CD14-positive monocyte (primary cell): Measurements from ENCODE around the gene NKAIN2. TPM values are rescaled to one million over a fixed set of nuclear protein-coding genes. Genes with fewer than 3 reads are reported as not detected.

Source experiments
- DNase-seq, 3 donors: peaks; one replicate each; pipeline ENCODE4 v3.0.0-alpha.2; 2011 to 2022
- H2AFZ ChIP-seq: 2 replicates; pipeline ENCODE4 v1.6.0; 2012; ENCODE audit warnings: mild to moderate bottlenecking, low read depth, low read length, inconsistent platforms; ENCODE audit not compliant: insufficient read depth, poor library complexity, severe bottlenecking
- H3K27ac ChIP-seq, 2 donors: 1 replicate in 1 of 2; 2 replicates in 1 of 2; pipeline ENCODE4 v1.5.1; 2012 to 2013; ENCODE audit warnings: low read length in 2 of 2, control low read depth in 1 of 2, inconsistent platforms in 1 of 2, low read depth in 1 of 2, mild to moderate bottlenecking in 1 of 2
- H3K27me3 ChIP-seq, 2 donors: one replicate each; pipeline versions ENCODE4 v1.6.0 to v1.6.1; 2011 to 2013; ENCODE audit warnings: low read length in 2 of 2; ENCODE audit not compliant: control insufficient read depth in 2 of 2, insufficient read depth in 2 of 2
- H3K36me3 ChIP-seq, 2 donors: replicated peaks in 1 of 2; 1 replicate in 1 of 2; 2 replicates in 1 of 2; pipeline versions ENCODE4 v1.5.1 to v1.6.1; 2012 to 2013; ENCODE audit warnings: low read length in 2 of 2, control low read depth in 1 of 2, inconsistent platforms in 1 of 2, mild to moderate bottlenecking in 1 of 2; ENCODE audit not compliant: insufficient read depth in 2 of 2, control insufficient read depth in 1 of 2
- H3K4me1 ChIP-seq, 2 donors: 1 replicate in 1 of 2; 2 replicates in 1 of 2; pipeline versions ENCODE4 v1.5.1 to v1.6.1; 2012 to 2013; ENCODE audit warnings: low read length in 2 of 2, control low read depth in 1 of 2, inconsistent platforms in 1 of 2, mild to moderate bottlenecking in 1 of 2, moderate library complexity in 1 of 2; ENCODE audit not compliant: insufficient read depth in 2 of 2, control insufficient read depth in 1 of 2
- H3K4me2 ChIP-seq: replicated peaks from 2 replicates; pipeline ENCODE3; 2012; ENCODE audit warnings: low read length, moderate library complexity, mild to moderate bottlenecking; ENCODE audit not compliant: poor library complexity, severe bottlenecking; ENCODE audit errors: extremely low read depth
- H3K4me3 ChIP-seq, 3 experiments: fragments of 200-600 bp in 1 of 3; sonication (generic) in 1 of 3; replicated peaks in 1 of 3; 1 replicate in 2 of 3; 2 replicates in 1 of 3; pipeline ENCODE4 v1.5.1; 2011 to 2013; ENCODE audit warnings: low read length in 3 of 3, mild to moderate bottlenecking in 3 of 3, control low read depth in 2 of 3, low read depth in 2 of 3, inconsistent platforms in 1 of 3, moderate library complexity in 1 of 3
- H3K79me2 ChIP-seq: 2 replicates; pipeline ENCODE4 v1.6.0; 2012; ENCODE audit warnings: mild to moderate bottlenecking, control low read depth, inconsistent platforms, low read length, moderate library complexity; ENCODE audit not compliant: insufficient read depth
- H3K9ac ChIP-seq: 2 replicates; pipeline ENCODE4 v1.6.0; 2017; ENCODE audit warnings: low read length, mild to moderate bottlenecking; ENCODE audit not compliant: insufficient read depth, poor library complexity, severe bottlenecking
- H3K9me3 ChIP-seq, 2 donors: replicated peaks in 1 of 2; 1 replicate in 1 of 2; 2 replicates in 1 of 2; pipeline versions ENCODE4 v1.5.1 to v1.6.1; 2012 to 2013; ENCODE audit warnings: low read length in 2 of 2, control low read depth in 1 of 2; ENCODE audit not compliant: control insufficient read depth in 1 of 2, insufficient read depth in 1 of 2
- H4K20me1 ChIP-seq: 2 replicates; pipeline ENCODE4 v1.6.0; 2012; ENCODE audit warnings: mild to moderate bottlenecking, low read length, control low read depth, moderate library complexity; ENCODE audit not compliant: insufficient read depth
- H3K27ac Mint-ChIP-seq, 7 donors: one replicate each; pipeline ENCODE4 v1.8.0; 2020; ENCODE audit warnings: mild to moderate bottlenecking in 7 of 7, mixed read lengths in 7 of 7, moderate library complexity in 6 of 7, inconsistent platforms in 2 of 7
- H3K27me3 Mint-ChIP-seq, 3 donors: one replicate each; pipeline ENCODE4 v1.8.0; 2021 to 2022; ENCODE audit warnings: low read depth in 3 of 3, mild to moderate bottlenecking in 3 of 3, mixed read lengths in 3 of 3, moderate library complexity in 3 of 3, inconsistent platforms in 1 of 3
- H3K36me3 Mint-ChIP-seq, 2 donors: one replicate each; pipeline ENCODE4 v1.8.0; 2020; ENCODE audit warnings: mixed read lengths in 2 of 2, inconsistent platforms in 1 of 2, mild to moderate bottlenecking in 1 of 2
- H3K4me1 Mint-ChIP-seq: one replicate; pipeline ENCODE4 v1.8.0; 2020; ENCODE audit warnings: mild to moderate bottlenecking, mixed read lengths
- H3K4me3 Mint-ChIP-seq, 2 donors: one replicate each; pipeline ENCODE4 v1.8.0; 2020; ENCODE audit warnings: mild to moderate bottlenecking in 2 of 2, mixed read lengths in 2 of 2, moderate library complexity in 1 of 2
- H3K9me3 Mint-ChIP-seq, 7 donors: one replicate each; pipeline ENCODE4 v1.8.0; 2020 to 2022; ENCODE audit warnings: mixed read lengths in 7 of 7, mild to moderate bottlenecking in 6 of 7, moderate library complexity in 6 of 7, inconsistent platforms in 2 of 7
- CTCF ChIP-seq: fragments of 200-600 bp; IDR thresholded peaks from one replicate; pipeline ENCODE4 v1.8.0; 2022; ENCODE audit warnings: antibody characterized with exemption, mild to moderate bottlenecking
- WGBS: methylation state at CpG from one replicate; pipeline ENCODE4 v1.1.5; 2013; ENCODE audit warnings: missing lambda C conversion rate; ENCODE audit not compliant: insufficient coverage; 5-methylcytosine and 5-hydroxymethylcytosine counted together
- intact Hi-C, 2 donors: fragments of 100-400 bp; cut with micrococcal nuclease; formaldehyde crosslinking; loops; one replicate each; pipeline versions ENCODE4 v1.15.0 to v1.15.1; 2023
- polyA plus RNA-seq, 3 donors: library from polyadenylated mRNA; depleted of rRNA in 1 of 3; unstranded in 2 of 3; stranded (reverse) in 1 of 3; fragments of 300-500 nt in 2 of 3; fragments of >200 nt in 1 of 3; fragmentation: Illumina TruSeq in 2 of 3; gene quantifications; 1 replicate in 2 of 3; 2 replicates in 1 of 3; pipeline ENCODE4 v1.2.3, GENCODE V29; 2012 to 2021

Gene NKAIN2
- polyA plus RNA-seq, 3 donors = not detected

- H3K27me3 Mint-ChIP-seq = peaks cover 0 to 1% (median 0%) of the 10 kb centered on the region in 3 donors
- no peaks in the 10 kb centered on the region for H3K4me1 Mint-ChIP-seq
- H3K9me3 Mint-ChIP-seq = peaks cover 0 to 12% (median 9%) of the 10 kb centered on the region in 7 donors
- H3K9me3 ChIP-seq = peaks cover 11 to 13% of the 10 kb centered on the region in 2 donors
- no peak overlapping the region for H3K4me2 ChIP-seq
- H3K79me2 ChIP-seq = no peaks in the 10 kb centered on the region
- intact Hi-C loops = no loop called here
- H3K4me3 ChIP-seq = no peak overlapping the region
- no peaks in the 10 kb centered on the region for H3K27me3 ChIP-seq
- no peaks in the 10 kb centered on the region for H3K4me1 ChIP-seq
- H4K20me1 ChIP-seq = no peaks in the 10 kb centered on the region
- no peak overlapping the region for H2AFZ ChIP-seq
- no peak overlapping the region for H3K9ac ChIP-seq
- no peak overlapping the region for H3K4me3 Mint-ChIP-seq
- DNase-seq = no peak
- 70% methylated on average over 2 of the region's 3 CpGs for WGBS
- H3K36me3 ChIP-seq = no peaks in the 10 kb centered on the region
- TF ChIP-seq CTCF = no peak
- no peak overlapping the region for H3K27ac Mint-ChIP-seq
- H3K36me3 Mint-ChIP-seq = no peaks in the 10 kb centered on the region
- no peak overlapping the region for H3K27ac ChIP-seq
These were observed 466.1 kb downstream of the NKAIN2 start for GRCh38 chr6:124269733-124270132.

- Histone ChIP-seq H3K4me2 (no peak overlapping the region), H3K79me2 (no peaks in the 10 kb centered on the region), H2AFZ (no peak overlapping the region), H3K27ac (no peak overlapping the region), H3K4me1 (no peaks in the 10 kb centered on the region), H3K4me3 (no peak overlapping the region), H3K9me3 (peaks cover 11 to 13% of the 10 kb centered on the region in 2 donors), H3K27me3 (no peaks in the 10 kb centered on the region), H3K9ac (no peak overlapping the region), H3K36me3 (no peaks in the 10 kb centered on the region), H4K20me1 (no peaks in the 10 kb centered on the region)
- Mint-ChIP-seq H3K27ac (no peak overlapping the region), H3K9me3 (peaks cover 0 to 12% (median 9%) of the 10 kb centered on the region in 7 donors), H3K4me1 (no peaks in the 10 kb centered on the region), H3K36me3 (no peaks in the 10 kb centered on the region), H3K4me3 (no peak overlapping the region), H3K27me3 (peaks cover 0 to 1% (median 0%) of the 10 kb centered on the region in 3 donors)
- TF ChIP-seq CTCF = no peak
- no CpG with 5 or more reads among the region's 1 CpG for WGBS
- DNase-seq = no peak
- intact Hi-C loops = no loop called here
These were observed 470.0 kb downstream of the NKAIN2 start for GRCh38 chr6:124273701-124274100.
